ENCODE results near the gene PDCD2L. TPM values are rescaled to one million over a fixed set of nuclear protein-coding genes. Genes with fewer than 3 reads are reported as not detected.

The PDCD2L gene
- total and polyA plus RNA-seq, 2 of the 8 experiments (the other 6 are each of a cell fraction or from before 2014, with no cell fraction given), result 51.5 to 78.1 TPM

DNA sequence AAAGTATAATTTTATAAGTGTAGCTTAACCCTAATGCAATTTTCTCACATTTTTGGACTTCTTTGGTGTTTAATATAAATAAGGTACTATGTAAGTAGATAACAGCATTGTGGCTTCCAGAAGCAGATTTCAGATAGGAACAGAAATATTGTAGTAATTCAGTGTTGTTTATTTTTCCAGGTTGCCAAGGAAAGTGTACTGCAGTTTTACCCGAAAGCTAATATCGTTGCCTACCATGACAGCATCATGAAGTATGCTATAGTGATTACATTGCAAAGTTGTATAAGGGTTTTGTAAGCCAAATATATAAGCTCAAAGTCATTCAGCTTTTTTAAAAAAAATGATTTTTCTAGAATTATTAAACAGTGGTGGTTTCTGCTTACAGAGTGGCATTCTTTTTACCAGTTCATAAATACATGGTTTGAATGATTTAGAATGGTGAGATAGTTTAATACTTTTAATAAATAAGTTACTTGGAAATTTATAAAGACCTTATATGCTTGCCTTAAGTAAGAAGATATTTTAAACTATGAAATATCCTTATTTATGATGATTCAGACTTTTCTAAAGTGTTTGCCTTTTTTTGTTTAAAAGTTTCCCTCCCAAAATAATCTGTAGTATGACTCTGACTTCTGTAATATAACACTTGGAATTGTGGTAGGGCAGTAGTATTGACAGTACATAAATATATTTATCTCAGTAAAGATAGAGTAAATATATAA is 27.6 kb downstream of the PDCD2L start:
- Histone ChIP-seq H2BK20ac (ENCODE audit: low read length) (no peak overlapping the region), H2BK5ac (ENCODE audit: low read depth, low read length) (no peak overlapping the region), H3K4ac (replicated peaks; ENCODE audit: insufficient read length, low read depth, low read length) (no peak overlapping the region), H3K9me3 (ENCODE audit: insufficient read depth in 2 of 2, low read depth in 1 of 2, low read length in 1 of 2) (no peaks in the 10 kb centered on the region), H3K23ac (ENCODE audit: insufficient read length) (no peak overlapping the region), H2AK5ac (ENCODE audit: low read depth, low read length) (no peak overlapping the region), H3K27ac (ENCODE audit: low read depth, low read length) (no peak overlapping the region), H3K4me2 (ENCODE audit: insufficient read depth in 1 of 2, low read depth in 2 of 2, low read length in 2 of 2) (no peak overlapping the region; a peak in 1 of 4 replicates), H3K9ac (replicated peaks in 1 of 4; ENCODE audit: extremely low read depth in 1 of 4, low read depth in 3 of 4, low read length in 3 of 4) (no peak overlapping the region), H3K27me3 (replicated peaks in 1 of 4; ENCODE audit: control insufficient read depth in 3 of 4, extremely low read depth in 1 of 4, insufficient read depth in 3 of 4, low read length in 3 of 4) (no peaks in the 10 kb centered on the region), H3K18ac (ENCODE audit: extremely low read depth, low read length) (no peak overlapping the region), H3K14ac (ENCODE audit: insufficient read length) (no peak overlapping the region), H3K56ac (replicated peaks; ENCODE audit: insufficient read length, low read depth, low read length) (no peak overlapping the region), H3K4me1 (replicated peaks in 1 of 4; ENCODE audit: control insufficient read depth in 3 of 4, insufficient read depth in 4 of 4, low read length in 3 of 4) (peaks cover 0 to 2% (median 0%) of the 10 kb centered on the region in 4 experiments; a peak in 1 of 7 replicates), H3K79me1 (ENCODE audit: low read depth, low read length) (peaks cover 4% of the 10 kb centered on the region), H2BK120ac (replicated peaks; ENCODE audit: low read depth, low read length) (no peak overlapping the region), H4K5ac (ENCODE audit: insufficient read length, low read depth, low read length) (no peak overlapping the region), H3K36me3 (ENCODE audit: control insufficient read depth in 2 of 4, insufficient read depth in 4 of 4, low read length in 3 of 4) (peaks cover 6 to 52% (median 32%) of the 10 kb centered on the region in 4 experiments; a peak in 7 of 8 replicates), H3K79me2 (ENCODE audit: control insufficient read depth in 1 of 2, insufficient read depth in 2 of 2, low read length in 2 of 2) (peaks cover 32 to 77% of the 10 kb centered on the region in 2 experiments), H2BK15ac (ENCODE audit: low read length) (no peak overlapping the region), H4K20me1 (replicated peaks in 1 of 2; ENCODE audit: control insufficient read depth in 1 of 2, insufficient read depth in 2 of 2, low read length in 2 of 2) (peaks cover 14 to 17% of the 10 kb centered on the region in 2 experiments), H2BK12ac (ENCODE audit: low read depth, low read length) (no peak overlapping the region), H3K4me3 (ENCODE audit: extremely low read depth in 1 of 4, insufficient read depth in 2 of 4, low read depth in 3 of 4, low read length in 4 of 4) (no peak overlapping the region), H4K8ac (ENCODE audit: extremely low read depth, insufficient read depth, low read length) (no peak overlapping the region), H3K23me2 (ENCODE audit: low read depth, low read length) (0 out of 2 replicates have a peak, but pooled peaks cover 3% of the 10 kb centered on the region), H2AFZ (ENCODE audit: low read length) (no peak overlapping the region), H4K91ac (replicated peaks; ENCODE audit: insufficient read length, low read length) (no peak overlapping the region)
- ChIA-PET CTCF (ENCODE audit: partially characterized antibody) (interaction anchor here (0.5 to 2.1 kb wide), 9 partner anchors 8 to 1305 kb away, joined by 3 to 7 read pairs (median 3); no protein-coding TSS in a partner anchor), POLR2A (ENCODE audit: partially characterized antibody) (interaction anchor here (0.6 to 1.5 kb wide), 8 partner anchors 8 to 77 kb away, joined by 3 to 5 read pairs (median 4); no protein-coding TSS in a partner anchor)
- DNase-seq (ENCODE audit: low read depth in 1 of 2, low spot score in 2 of 2), result no peak
- WGBS, 2 experiments (ENCODE audit: extremely low coverage in 1 of 2, insufficient coverage in 1 of 2, insufficient read length in 1 of 2, insufficient replicate concordance in 2 of 2, low coverage in 1 of 2, low lambda C conversion rate in 2 of 2, missing lambda C conversion rate in 1 of 2), result 98% methylated on average over 2 of the region's 2 CpGs; no CpG with 5 or more reads in 1 of the 2 experiments
- no peak for FAIRE-seq
- TF ChIP-seq SP2 (IDR thresholded peaks at IDR 0.05; ENCODE audit: low read length), result no peak
- no peak for TF ChIP-seq CEBPB (IDR thresholded peaks at IDR 0.05; ENCODE audit: low read depth, low read length)
- TF ChIP-seq, protein P1, sequence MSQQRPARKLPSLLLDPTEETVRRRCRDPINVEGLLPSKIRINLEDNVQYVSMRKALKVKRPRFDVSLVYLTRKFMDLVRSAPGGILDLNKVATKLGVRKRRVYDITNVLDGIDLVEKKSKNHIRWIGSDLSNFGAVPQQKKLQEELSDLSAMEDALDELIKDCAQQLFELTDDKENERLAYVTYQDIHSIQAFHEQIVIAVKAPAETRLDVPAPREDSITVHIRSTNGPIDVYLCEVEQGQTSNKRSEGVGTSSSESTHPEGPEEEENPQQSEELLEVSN (IDR thresholded peaks at IDR 0.05), result no peak
- TF ChIP-seq HDAC2 (IDR thresholded peaks at IDR 0.05; ENCODE audit: borderline replicate concordance in 1 of 2, low read depth in 2 of 2, low read length in 2 of 2), result no peak
- no peak for TF ChIP-seq EP300 (IDR thresholded peaks at IDR 0.05; ENCODE audit: borderline replicate concordance in 1 of 2, low read depth in 2 of 2, low read length in 2 of 2)
- no peak for TF ChIP-seq BRCA1 (IDR thresholded peaks at IDR 0.05; ENCODE audit: low read depth, low read length)
- TF ChIP-seq TAF7 (optimal IDR thresholded peaks at IDR 0.05; ENCODE audit: borderline replicate concordance, low read depth, low read length), result no peak
- TF ChIP-seq SIN3A (conservative IDR thresholded peaks at IDR 0.05 in 1 of 2, IDR thresholded peaks at IDR 0.05 in 1 of 2; ENCODE audit: low read depth in 1 of 2, low read length in 2 of 2), result no peak
- no peak for TF ChIP-seq EGR1 (IDR thresholded peaks at IDR 0.05; ENCODE audit: borderline replicate concordance, low read depth, low read length)
- TF ChIP-seq, protein P2, sequence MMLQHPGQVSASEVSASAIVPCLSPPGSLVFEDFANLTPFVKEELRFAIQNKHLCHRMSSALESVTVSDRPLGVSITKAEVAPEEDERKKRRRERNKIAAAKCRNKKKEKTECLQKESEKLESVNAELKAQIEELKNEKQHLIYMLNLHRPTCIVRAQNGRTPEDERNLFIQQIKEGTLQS (IDR thresholded peaks at IDR 0.05; ENCODE audit: insufficient read depth, low read depth, low read length), result no peak
